GM12801 (cell line): ENCODE measurements around the gene ASIC2.

Experiments used
- TF ChIP-seq, protein P1 (sequence below): IDR thresholded peaks from one replicate; pipeline ENCODE4 v1.5.1; 2011; ENCODE audit warnings: control low read depth; ENCODE audit not compliant: insufficient read length; ENCODE audit errors: extremely low read depth

ASIC2 gene

DNA sequence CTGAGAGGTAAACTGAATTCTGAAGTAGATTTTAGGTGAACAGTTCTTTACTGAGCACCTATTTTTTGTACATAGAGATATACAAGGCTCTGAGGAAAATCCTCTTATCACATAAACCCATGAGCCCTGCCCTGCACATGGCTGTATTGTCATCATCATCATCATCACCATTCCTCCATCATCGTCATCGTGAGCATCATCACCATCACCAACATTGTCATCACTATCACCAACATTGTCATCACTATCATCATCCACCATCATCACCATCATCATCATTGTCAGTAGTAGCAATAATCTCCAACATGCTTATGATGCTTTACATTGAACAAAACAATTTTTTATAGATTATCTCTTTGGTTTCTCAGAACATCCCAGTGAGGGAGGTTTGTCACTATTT lies 20.7 kb downstream of the ASIC2 start:
- TF ChIP-seq, protein P1, sequence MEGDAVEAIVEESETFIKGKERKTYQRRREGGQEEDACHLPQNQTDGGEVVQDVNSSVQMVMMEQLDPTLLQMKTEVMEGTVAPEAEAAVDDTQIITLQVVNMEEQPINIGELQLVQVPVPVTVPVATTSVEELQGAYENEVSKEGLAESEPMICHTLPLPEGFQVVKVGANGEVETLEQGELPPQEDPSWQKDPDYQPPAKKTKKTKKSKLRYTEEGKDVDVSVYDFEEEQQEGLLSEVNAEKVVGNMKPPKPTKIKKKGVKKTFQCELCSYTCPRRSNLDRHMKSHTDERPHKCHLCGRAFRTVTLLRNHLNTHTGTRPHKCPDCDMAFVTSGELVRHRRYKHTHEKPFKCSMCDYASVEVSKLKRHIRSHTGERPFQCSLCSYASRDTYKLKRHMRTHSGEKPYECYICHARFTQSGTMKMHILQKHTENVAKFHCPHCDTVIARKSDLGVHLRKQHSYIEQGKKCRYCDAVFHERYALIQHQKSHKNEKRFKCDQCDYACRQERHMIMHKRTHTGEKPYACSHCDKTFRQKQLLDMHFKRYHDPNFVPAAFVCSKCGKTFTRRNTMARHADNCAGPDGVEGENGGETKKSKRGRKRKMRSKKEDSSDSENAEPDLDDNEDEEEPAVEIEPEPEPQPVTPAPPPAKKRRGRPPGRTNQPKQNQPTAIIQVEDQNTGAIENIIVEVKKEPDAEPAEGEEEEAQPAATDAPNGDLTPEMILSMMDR: no peak

DNA sequence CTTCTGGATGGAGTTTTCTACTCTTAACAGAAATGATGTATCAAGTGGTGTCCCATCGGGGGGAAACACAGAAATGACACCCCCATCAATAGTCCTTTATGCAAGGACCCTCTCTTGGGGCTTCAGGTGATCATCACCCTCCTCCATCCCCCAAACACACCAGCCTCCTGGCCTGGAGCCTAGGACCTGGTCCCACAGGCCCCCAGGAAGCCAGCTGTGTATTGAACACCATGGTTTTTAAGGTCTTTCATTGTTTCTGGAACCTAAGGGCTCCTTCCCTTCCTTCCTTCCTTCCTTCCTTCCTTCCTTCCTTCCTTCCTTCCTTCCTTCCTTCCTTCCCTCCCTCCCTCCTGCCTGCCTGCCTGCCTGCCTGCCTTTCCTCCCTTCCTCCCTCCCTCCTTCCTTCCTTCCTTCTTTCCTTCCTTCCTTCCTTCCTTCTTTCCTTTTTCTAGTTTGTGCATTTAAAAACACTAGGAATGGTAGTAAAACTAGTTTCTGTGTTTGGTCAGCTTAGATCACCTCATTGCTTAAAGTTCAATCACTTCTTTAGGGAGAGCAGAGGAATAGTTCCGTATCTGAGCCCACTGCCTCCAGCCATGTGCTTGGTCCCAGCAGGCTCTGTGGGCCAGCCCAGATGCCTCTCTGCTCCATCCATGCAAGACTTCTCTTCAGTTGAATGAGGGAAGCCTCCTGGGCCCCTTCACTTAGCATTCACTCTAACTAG lies 23.6 kb downstream of the ASIC2 start:
- TF ChIP-seq, protein P1: no peak

DNA sequence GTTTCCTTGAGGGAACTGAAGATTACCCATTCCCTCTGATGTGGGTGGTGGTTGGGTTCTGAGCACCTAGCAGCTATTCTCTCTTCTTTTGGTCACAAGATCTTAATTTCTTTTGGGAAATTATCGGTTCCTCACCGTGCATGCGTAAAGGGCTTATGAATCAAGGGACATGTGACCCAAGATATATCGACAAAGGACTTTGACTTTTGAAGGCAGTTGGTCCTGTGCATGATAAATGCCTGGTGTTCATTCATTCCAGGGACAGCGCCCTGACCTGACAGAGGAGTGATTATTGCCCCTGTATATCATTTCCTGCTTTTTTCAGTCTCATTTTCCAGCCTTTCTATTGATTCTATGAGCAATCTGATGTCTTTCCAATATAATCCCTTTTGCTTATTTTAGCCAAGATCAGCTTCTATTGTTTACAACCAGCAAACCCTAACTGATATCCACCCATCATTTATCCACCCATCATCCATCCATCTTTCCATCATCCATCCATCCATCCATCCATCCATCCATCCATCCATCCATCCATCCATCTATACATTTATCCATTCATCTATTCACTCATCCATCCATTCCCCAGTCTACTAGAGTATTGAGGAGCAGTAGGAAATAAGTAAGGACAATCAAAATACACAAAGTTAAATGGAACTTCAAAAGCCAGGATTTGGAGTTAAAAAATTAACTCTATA lies 25.1 kb downstream of the ASIC2 start:
- TF ChIP-seq, protein P1: no peak

DNA sequence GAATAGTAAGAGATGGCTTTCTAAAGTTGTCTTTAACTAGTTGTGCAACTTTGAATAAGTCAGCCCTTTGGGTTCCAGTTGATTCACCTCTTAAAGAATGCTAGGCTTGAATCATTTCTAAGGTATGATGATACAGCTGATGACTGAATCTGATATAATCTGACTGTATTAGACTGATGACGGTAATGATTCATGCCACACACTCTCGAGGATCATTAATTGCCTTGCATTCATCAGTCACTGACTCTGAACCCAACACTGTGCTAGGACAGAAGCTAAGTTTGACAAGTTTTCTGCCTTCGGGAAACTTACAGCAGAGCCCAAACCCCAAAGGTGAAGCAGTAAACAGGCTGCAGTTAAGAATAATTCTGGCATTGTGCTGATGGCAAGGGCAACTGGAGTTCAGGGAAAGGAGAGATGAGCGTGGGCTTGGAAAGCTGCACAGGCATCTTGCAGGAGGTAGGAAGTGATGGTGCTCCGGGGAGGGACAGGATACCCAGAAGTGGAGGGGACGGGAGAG lies 25.8 kb downstream of the ASIC2 start:
- TF ChIP-seq, protein P1: no peak

DNA sequence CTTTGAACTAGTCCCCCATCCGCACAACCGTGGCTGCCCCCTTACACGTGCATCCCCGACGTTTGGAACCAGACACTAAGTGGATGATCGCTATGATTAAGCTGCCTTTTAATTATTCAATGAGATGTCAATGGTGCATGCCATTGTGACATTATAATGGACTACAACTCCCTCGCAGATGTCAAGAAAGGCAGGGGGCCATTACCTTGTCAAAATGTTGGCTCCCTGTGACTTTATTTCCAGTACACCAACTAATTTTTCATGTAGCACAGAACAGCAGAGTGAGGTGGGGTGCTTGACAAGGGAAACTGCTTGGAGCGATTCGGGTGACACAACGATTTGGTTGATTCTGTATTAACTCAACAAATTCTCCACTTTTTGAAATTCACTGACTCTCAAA lies 26.5 kb downstream of the ASIC2 start:
- TF ChIP-seq, protein P1: no peak

DNA sequence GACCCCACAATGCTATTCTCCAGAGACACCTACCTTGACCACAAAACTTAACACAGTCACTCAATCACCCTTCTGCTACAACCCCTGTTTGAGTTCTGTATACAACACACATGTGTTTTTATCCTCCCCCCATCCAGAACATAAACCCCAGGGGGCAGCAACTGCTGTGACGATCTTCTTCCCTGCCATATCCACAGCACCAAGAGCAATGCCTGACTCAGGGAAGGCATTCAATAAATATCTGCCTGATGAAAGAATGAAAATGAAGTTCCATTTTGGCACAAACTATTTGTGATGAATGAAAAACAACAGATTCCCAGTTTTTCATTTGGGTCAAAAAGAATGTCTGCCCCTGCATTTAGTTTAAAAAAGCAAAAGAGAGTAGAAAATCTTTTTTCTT lies 27.0 kb downstream of the ASIC2 start:
- TF ChIP-seq, protein P1: no peak

DNA sequence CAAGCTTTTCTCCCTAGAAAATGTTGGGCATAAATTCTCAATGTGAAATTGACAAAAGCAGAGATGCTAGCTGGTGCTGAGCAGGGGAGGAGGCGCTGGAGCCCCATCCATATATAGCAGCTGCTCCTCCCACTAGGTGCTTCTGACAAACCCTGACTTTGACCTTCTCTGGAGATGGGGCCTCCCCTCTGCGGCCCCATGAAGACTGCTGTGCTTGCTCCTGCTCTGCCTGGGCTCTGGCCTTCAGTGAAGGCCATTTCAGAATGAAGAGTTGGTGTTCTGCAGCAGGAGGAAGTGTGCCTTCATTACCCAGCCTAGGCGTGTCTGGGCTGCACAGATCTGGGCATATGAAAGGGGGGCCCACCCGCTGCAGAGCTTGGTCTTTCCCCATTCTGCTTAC lies 29.7 kb downstream of the ASIC2 start:
- TF ChIP-seq, protein P1: no peak
